ENCODE results near the gene SRRD.
"Not testable (repeated sequence)": the region's sequence is repeated elsewhere in the genome, so short reads cannot be mapped to it uniquely, and the experiment has no call there.

SRRD gene

DNA sequence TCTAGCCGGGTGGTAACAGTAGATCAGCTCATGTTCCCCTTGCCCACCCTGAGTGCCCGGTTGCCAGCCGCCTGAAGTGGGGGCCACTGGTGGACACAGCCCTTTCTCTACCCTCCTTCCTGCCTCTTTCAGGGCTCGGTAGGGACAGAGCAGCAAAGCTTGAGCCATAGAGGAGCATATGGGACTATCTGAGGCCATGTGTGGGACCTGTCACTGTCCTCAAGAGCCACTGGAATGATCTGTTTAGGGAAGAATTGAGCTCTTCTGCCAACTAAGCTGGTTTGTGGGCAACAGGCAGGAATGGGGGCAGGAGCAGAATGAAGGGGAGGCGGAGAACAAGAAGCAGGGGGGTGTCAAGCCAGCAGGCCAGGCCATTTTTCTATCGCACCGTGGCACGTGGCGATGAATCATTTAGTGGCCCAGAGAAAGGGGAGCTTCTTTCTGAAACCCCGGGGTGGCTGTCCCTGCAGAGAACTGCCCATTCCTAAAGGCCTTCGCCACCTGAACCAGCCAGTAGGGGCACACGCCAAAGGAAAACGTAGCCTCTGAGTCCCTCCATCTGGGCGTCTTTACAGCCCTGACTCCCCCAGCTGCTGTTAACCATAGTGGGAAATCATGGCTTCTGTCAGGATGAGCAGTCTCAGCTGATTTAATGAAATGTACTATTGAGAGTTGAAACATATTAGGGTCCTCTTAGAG lies 45.8 kb upstream of the SRRD start:
- no peak overlapping the region for H3K4me3 ChIP-seq (ENCODE audit: low read length)
- H4K20me1 ChIP-seq (ENCODE audit: insufficient read depth, low read length) = peaks cover 92% of the 10 kb centered on the region
- H3K4me2 ChIP-seq (ENCODE audit: low read length) = no peak overlapping the region
- TF ChIP-seq, protein P1, sequence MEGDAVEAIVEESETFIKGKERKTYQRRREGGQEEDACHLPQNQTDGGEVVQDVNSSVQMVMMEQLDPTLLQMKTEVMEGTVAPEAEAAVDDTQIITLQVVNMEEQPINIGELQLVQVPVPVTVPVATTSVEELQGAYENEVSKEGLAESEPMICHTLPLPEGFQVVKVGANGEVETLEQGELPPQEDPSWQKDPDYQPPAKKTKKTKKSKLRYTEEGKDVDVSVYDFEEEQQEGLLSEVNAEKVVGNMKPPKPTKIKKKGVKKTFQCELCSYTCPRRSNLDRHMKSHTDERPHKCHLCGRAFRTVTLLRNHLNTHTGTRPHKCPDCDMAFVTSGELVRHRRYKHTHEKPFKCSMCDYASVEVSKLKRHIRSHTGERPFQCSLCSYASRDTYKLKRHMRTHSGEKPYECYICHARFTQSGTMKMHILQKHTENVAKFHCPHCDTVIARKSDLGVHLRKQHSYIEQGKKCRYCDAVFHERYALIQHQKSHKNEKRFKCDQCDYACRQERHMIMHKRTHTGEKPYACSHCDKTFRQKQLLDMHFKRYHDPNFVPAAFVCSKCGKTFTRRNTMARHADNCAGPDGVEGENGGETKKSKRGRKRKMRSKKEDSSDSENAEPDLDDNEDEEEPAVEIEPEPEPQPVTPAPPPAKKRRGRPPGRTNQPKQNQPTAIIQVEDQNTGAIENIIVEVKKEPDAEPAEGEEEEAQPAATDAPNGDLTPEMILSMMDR (IDR thresholded peaks at IDR 0.05; ENCODE audit: low read depth, low read length) = no peak
- no peak for TF ChIP-seq EZH2phosphoT487 (IDR thresholded peaks at IDR 0.05; ENCODE audit: low read depth)
- no peak overlapping the region for H2AFZ ChIP-seq (ENCODE audit: low read depth, low read length)
- H3K9me3 ChIP-seq (ENCODE audit: insufficient read depth, low read length) = no peaks in the 10 kb centered on the region
- H3K36me3 ChIP-seq (replicated peaks; ENCODE audit: low read depth, low read length) = peaks cover 69% of the 10 kb centered on the region
- peaks cover 97% of the 10 kb centered on the region for H3K79me2 ChIP-seq (ENCODE audit: low read length)
- peaks cover 19% of the 10 kb centered on the region for H3K4me1 ChIP-seq (ENCODE audit: low read length)
- no peak overlapping the region for H3K27ac ChIP-seq (ENCODE audit: low read length)
- H3K27me3 ChIP-seq (ENCODE audit: low read depth, low read length) = no peaks in the 10 kb centered on the region
- no peak overlapping the region for H3K9ac ChIP-seq (ENCODE audit: low read length)

DNA sequence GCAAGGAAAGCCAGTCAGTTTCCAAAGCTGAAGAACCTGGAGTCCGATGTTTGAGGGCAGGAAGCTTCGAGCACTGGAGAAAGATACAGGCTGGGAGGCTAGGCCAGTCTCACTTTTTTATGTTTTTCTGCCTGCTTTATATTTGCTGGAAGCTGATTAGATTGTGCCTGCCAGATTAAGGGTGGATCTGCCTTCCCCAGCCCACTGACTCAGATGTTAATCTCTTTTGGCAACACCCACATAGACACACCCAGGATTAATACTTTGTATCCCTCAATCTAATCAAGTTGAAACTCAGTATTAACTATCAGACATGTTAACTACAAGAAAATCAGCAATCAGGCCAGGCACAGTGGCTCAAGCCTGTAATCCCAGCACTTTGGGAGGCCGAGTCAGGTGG lies 44.9 kb upstream of the SRRD start:
- H3K4me2 ChIP-seq (ENCODE audit: low read length); H2AFZ ChIP-seq (ENCODE audit: low read depth, low read length): not testable (repeated sequence)
- H4K20me1 ChIP-seq (ENCODE audit: insufficient read depth, low read length) = peaks cover 92% of the 10 kb centered on the region

DNA sequence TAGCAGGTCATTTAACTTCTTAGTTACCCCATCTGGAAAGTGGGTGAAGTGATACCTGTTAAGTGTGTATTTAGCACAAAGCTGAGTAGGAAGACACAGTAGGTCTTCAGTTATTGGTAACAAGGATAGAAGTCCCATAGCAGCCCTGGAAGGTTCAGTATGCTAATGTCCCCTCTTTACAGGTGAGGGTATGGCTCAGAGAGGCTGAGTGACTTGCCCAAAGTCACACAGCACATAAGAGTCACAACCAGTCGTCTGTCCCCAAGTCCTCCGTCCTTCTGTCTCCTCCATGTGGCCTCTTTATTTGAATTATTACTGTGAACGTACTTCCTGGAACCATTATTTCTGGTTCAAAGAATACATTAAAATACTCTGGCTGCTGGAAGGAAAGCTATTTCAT lies 44.1 kb upstream of the SRRD start:
- Histone ChIP-seq H3K4me1 (ENCODE audit: low read length) (peaks cover 14% of the 10 kb centered on the region), H3K79me2 (ENCODE audit: low read length) (peaks cover 97% of the 10 kb centered on the region), H3K27ac (ENCODE audit: low read length) (no peak overlapping the region), H4K20me1 (ENCODE audit: insufficient read depth, low read length) (peaks cover 92% of the 10 kb centered on the region), H3K9me3 (ENCODE audit: insufficient read depth, low read length) (no peaks in the 10 kb centered on the region), H2AFZ (ENCODE audit: low read depth, low read length) (no peak overlapping the region), H3K4me2 (ENCODE audit: low read length) (no peak overlapping the region), H3K36me3 (replicated peaks; ENCODE audit: low read depth, low read length) (peaks cover 67% of the 10 kb centered on the region), H3K9ac (ENCODE audit: low read length) (no peak overlapping the region), H3K27me3 (ENCODE audit: low read depth, low read length) (no peaks in the 10 kb centered on the region), H3K4me3 (ENCODE audit: low read length) (no peak overlapping the region)
- TF ChIP-seq EZH2phosphoT487 (IDR thresholded peaks at IDR 0.05; ENCODE audit: low read depth) = no peak
- TF ChIP-seq, protein P1 (IDR thresholded peaks at IDR 0.05; ENCODE audit: low read depth, low read length) = no peak

More for the DNA sequence above, 44.9 kb upstream of the SRRD start:
- not testable (repeated sequence) for H3K27me3 ChIP-seq (ENCODE audit: low read depth, low read length); H3K27ac ChIP-seq (ENCODE audit: low read length); H3K9ac ChIP-seq (ENCODE audit: low read length); H3K9me3 ChIP-seq (ENCODE audit: insufficient read depth, low read length); H3K4me3 ChIP-seq (ENCODE audit: low read length)
- peaks cover 14% of the 10 kb centered on the region for H3K4me1 ChIP-seq (ENCODE audit: low read length)
- H3K36me3 ChIP-seq (replicated peaks; ENCODE audit: low read depth, low read length) = peaks cover 69% of the 10 kb centered on the region
- H3K79me2 ChIP-seq (ENCODE audit: low read length) = peaks cover 97% of the 10 kb centered on the region

DNA sequence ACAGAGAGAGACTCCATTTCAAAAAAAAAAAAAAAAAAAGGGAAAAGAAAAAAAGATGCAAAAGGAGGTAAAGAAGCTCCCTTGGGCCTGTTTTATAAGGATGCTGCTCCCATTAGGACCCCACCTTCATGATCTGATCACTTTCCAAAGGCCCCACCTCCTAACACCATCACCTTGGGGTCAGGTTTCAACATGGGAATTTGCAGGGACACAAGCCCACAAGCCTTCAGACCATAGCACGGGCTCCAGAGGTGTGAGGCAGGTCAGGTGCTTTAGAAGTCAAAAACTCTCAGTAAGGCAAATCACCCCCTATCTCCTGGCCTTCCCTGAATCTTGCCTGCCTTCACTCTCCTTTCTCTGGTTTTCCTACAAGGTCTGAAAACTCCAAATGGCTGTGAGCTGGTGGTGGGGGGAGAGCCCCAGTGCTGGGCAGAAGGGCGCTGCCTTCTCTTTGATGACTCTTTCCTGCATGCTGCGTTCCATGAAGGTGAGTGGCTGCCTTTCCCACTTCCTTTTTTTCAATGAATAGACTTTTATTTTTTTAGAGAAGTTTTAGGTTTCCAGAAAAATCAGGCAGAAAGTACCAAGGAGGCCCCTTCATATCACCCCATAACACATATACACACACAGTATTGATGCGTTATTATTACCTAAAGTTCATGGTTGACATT lies 41.5 kb upstream of the SRRD start:
- Histone ChIP-seq H3K4me1 (ENCODE audit: low read length) (peaks cover 14% of the 10 kb centered on the region), H3K27me3 (ENCODE audit: low read depth, low read length) (no peaks in the 10 kb centered on the region), H3K9me3 (ENCODE audit: insufficient read depth, low read length) (no peaks in the 10 kb centered on the region), H3K4me2 (ENCODE audit: low read length) (no peak overlapping the region), H3K27ac (ENCODE audit: low read length) (no peak overlapping the region), H3K36me3 (replicated peaks; ENCODE audit: low read depth, low read length) (peaks cover 62% of the 10 kb centered on the region), H2AFZ (ENCODE audit: low read depth, low read length) (no peak overlapping the region), H4K20me1 (ENCODE audit: insufficient read depth, low read length) (peaks cover 72% of the 10 kb centered on the region), H3K9ac (ENCODE audit: low read length) (no peak overlapping the region), H3K79me2 (ENCODE audit: low read length) (peaks cover 72% of the 10 kb centered on the region), H3K4me3 (ENCODE audit: low read length) (no peak overlapping the region)
- TF ChIP-seq, protein P1 (IDR thresholded peaks at IDR 0.05; ENCODE audit: low read depth, low read length) = no peak
- TF ChIP-seq EZH2phosphoT487 (IDR thresholded peaks at IDR 0.05; ENCODE audit: low read depth) = no peak
